Ascending aorta (tissue), 2 donors: ENCODE measurements around the gene RAB11FIP2. TPM values are rescaled to one million over a fixed set of nuclear protein-coding genes. Genes with fewer than 3 reads are reported as not detected.

Experiments used
- DNase-seq, 2 donors: peaks; one replicate each; pipeline ENCODE4 v3.0.0-alpha.2; 2019; ENCODE audit warnings: low spot score in 2 of 2
- H3K27ac ChIP-seq, 2 donors: fragments of 200-600 bp; sonication (generic); one replicate each; pipeline ENCODE4 v1.5.1; 2016 to 2017; ENCODE audit warnings: mild to moderate bottlenecking in 1 of 2
- H3K27me3 ChIP-seq: fragments of 200-600 bp; sonication (generic); one replicate; pipeline ENCODE4 v1.5.1; 2017
- H3K36me3 ChIP-seq, 2 donors: fragments of 200-600 bp; sonication (generic); one replicate each; pipeline ENCODE4 v1.5.1; 2016
- H3K4me1 ChIP-seq, 2 donors: fragments of 200-600 bp; sonication (generic); one replicate each; pipeline ENCODE4 v1.5.1; 2016 to 2017; ENCODE audit warnings: mild to moderate bottlenecking in 1 of 2
- H3K4me3 ChIP-seq, 2 donors: fragments of 200-600 bp; sonication (generic); one replicate each; pipeline ENCODE4 v1.5.1; 2016 to 2017; ENCODE audit warnings: mild to moderate bottlenecking in 1 of 2
- H3K9me3 ChIP-seq, 2 donors: fragments of 200-600 bp; sonication (generic); one replicate each; pipeline ENCODE4 v1.5.1; 2016
- CTCF ChIP-seq, 3 experiments: fragments of 200-600 bp in 2 of 3; fragments of 450-650 bp in 1 of 3; sonication (generic) in 2 of 3; IDR thresholded peaks; one replicate each; pipeline ENCODE4 v1.5.1; 2016 to 2019; ENCODE audit warnings: antibody characterized with exemption in 3 of 3, mild to moderate bottlenecking in 1 of 3, moderate library complexity in 1 of 3
- intact Hi-C: fragments of 100-400 bp; cut with DNase I; formaldehyde crosslinking; loops from one replicate; pipeline ENCODE4 v1.15.1; 2023
- total RNA-seq: library from RNA; depleted of rRNA; stranded (reverse); fragments of >200 nt; gene quantifications from one replicate; pipeline ENCODE4 v1.1.0, GENCODE V29; 2016

RAB11FIP2 gene
- total RNA-seq, 1 donor from 2014 or later = 2.8 TPM

- no peak overlapping the region for H3K4me3 ChIP-seq
- no peaks in the 10 kb centered on the region for H3K36me3 ChIP-seq
- TF ChIP-seq CTCF (IDR thresholded peaks at IDR 0.05) = no peak
- H3K4me1 ChIP-seq = no peaks in the 10 kb centered on the region
- no peak for DNase-seq
- no peak overlapping the region for H3K27ac ChIP-seq
- H3K27me3 ChIP-seq = no peaks in the 10 kb centered on the region
- no peaks in the 10 kb centered on the region for H3K9me3 ChIP-seq
- intact Hi-C loops = loop anchor here (10.0 kb wide), 1 partner anchor 135 kb away; no protein-coding TSS in a partner anchor
Measured at GRCh38 chr10:117969592-117969991, 77.1 kb downstream of the RAB11FIP2 start.

DNA sequence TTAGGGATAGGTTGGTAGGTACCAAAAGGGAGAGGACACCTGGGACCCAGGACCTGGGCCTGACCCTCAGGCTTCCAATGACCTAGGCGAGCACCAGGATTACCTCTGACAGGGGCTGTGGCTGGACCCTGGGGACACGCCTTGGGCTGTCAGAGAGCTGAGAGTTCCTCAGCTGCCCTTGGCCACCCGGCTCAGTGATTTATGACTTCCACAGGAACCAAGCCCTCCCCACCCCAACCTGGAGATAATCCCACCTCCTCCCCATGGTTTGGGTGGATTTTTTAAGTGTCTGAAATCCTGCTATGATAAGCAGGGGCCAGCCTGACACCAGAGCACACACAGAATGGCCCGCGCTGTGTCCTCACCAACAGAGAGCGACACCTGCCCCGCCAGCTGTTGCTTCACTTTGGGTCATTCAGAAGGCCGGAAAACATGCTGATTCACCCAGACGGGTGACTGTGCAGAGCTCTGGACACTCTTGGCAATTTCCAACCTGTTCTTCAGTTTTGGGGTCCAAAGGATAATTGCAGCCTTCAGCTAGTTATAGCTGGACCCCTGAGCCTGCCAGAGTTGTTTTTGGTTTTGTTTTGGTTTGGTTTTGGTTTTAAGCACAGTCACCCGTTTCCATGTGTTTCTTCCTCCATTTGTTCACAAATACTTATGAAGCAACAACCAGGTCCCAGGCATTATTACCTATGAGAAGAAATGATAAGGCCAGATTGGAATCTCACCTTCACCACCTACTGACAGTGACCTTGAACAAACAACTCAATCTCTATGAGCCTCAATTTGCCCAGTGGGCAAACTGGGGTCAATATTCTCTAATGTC lies 78.2 kb downstream of the RAB11FIP2 start:
- intact Hi-C loops = loop anchor here (10.0 kb wide), 1 partner anchor 136 kb away; no protein-coding TSS in a partner anchor
- H3K4me1 ChIP-seq = no peaks in the 10 kb centered on the region
- DNase-seq = no peak
- TF ChIP-seq CTCF (IDR thresholded peaks at IDR 0.05) = no peak
- H3K36me3 ChIP-seq = no peaks in the 10 kb centered on the region
- H3K4me3 ChIP-seq = no peak overlapping the region
- H3K27ac ChIP-seq = no peak overlapping the region
- H3K9me3 ChIP-seq = no peaks in the 10 kb centered on the region
- no peaks in the 10 kb centered on the region for H3K27me3 ChIP-seq

- no peaks in the 10 kb centered on the region for H3K36me3 ChIP-seq
- H3K9me3 ChIP-seq = no peaks in the 10 kb centered on the region
- no peaks in the 10 kb centered on the region for H3K4me1 ChIP-seq
- DNase-seq = no peak
- intact Hi-C loops = loop anchor here (10.0 kb wide), 1 partner anchor 138 kb away; no protein-coding TSS in a partner anchor
- no peak for TF ChIP-seq CTCF (IDR thresholded peaks at IDR 0.05)
- no peaks in the 10 kb centered on the region for H3K27me3 ChIP-seq
- H3K4me3 ChIP-seq = no peak overlapping the region
- no peak overlapping the region for H3K27ac ChIP-seq
Measured at GRCh38 chr10:117967149-117967650, 79.5 kb downstream of the RAB11FIP2 start.

GRCh38 chr10:117965984-117966383 lies 80.8 kb downstream of the RAB11FIP2 start:
- no peaks in the 10 kb centered on the region for H3K4me1 ChIP-seq
- no peak overlapping the region for H3K4me3 ChIP-seq
- no peak for DNase-seq
- no peak for TF ChIP-seq CTCF (IDR thresholded peaks at IDR 0.05)
- no peaks in the 10 kb centered on the region for H3K27me3 ChIP-seq
- intact Hi-C loops = loop anchor here (10.0 kb wide), 1 partner anchor 139 kb away; no protein-coding TSS in a partner anchor
- no peaks in the 10 kb centered on the region for H3K36me3 ChIP-seq
- no peaks in the 10 kb centered on the region for H3K9me3 ChIP-seq
- H3K27ac ChIP-seq = no peak overlapping the region

DNA sequence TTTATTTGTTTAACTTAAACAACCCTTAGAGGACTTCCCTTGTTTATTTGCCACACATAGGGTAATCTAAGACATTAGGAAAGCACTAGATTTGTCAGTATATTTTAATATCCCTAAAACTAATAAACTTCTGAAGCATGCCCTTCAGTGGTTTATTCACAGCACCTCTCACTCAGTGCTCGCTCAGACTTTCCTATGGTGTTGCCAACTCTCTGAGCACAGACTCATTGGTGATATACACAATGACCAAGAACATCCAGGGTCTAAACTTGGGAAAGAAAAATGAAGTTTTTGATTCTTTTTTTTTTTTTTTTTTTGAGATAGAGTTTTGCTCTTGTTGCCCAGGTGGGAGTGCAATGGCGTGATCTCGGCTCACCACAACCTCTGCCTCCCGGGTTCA lies 82.2 kb downstream of the RAB11FIP2 start:
- no peak for DNase-seq
- no peaks in the 10 kb centered on the region for H3K9me3 ChIP-seq
- TF ChIP-seq CTCF (IDR thresholded peaks at IDR 0.05) = no peak
- intact Hi-C loops = loop anchor here (10.0 kb wide), 1 partner anchor 140 kb away; no protein-coding TSS in a partner anchor
- no peaks in the 10 kb centered on the region for H3K27me3 ChIP-seq
- no peaks in the 10 kb centered on the region for H3K4me1 ChIP-seq
- H3K36me3 ChIP-seq = no peaks in the 10 kb centered on the region
- no peak overlapping the region for H3K27ac ChIP-seq
- no peak overlapping the region for H3K4me3 ChIP-seq
